IPS-NIHi7 (cell line): Measurements from ENCODE around the gene KCNC3.
A peak's percentile ranks its signal among the peaks of the same experiment; 100 is the strongest.

ENCODE experiments used
- DNase-seq: peaks from one replicate; pipeline ENCODE4 v3.0.0; 2012; ENCODE audit warnings: mixed read lengths; ENCODE audit errors: extremely low spot score

The KCNC3 gene

DNA sequence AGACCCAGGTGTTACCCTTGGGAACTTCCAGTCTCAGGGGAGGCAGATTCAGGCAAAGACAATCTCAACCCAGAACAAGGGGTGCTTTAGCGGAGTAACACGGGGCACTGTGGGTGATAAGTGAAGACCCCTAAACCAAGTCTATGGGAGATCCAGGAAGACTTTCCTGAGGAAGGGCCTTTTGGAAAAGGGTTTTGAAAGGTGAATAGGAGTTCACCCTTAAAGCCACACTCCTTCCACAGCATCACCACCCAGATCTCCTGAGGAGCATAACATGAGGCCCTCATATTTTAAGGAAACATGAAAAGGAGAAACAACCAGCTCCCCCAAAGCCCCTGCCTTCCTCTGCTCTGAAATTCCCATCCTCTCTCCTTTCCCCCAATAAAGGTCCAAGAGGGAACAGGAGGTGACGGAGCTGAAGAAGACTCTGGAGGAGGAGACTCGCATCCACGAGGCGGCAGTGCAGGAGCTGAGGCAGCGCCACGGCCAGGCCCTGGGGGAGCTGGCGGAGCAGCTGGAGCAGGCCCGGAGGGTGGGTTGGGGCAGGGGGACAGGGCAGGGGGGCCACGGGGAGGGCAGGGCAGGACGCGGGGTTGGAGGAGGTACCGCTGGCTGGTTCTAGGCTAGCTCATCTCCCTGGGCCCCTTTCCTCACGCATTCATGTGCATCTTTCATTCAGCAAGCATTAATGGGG lies 52.7 kb downstream of the KCNC3 start:
- DNase-seq = no peak

DNA sequence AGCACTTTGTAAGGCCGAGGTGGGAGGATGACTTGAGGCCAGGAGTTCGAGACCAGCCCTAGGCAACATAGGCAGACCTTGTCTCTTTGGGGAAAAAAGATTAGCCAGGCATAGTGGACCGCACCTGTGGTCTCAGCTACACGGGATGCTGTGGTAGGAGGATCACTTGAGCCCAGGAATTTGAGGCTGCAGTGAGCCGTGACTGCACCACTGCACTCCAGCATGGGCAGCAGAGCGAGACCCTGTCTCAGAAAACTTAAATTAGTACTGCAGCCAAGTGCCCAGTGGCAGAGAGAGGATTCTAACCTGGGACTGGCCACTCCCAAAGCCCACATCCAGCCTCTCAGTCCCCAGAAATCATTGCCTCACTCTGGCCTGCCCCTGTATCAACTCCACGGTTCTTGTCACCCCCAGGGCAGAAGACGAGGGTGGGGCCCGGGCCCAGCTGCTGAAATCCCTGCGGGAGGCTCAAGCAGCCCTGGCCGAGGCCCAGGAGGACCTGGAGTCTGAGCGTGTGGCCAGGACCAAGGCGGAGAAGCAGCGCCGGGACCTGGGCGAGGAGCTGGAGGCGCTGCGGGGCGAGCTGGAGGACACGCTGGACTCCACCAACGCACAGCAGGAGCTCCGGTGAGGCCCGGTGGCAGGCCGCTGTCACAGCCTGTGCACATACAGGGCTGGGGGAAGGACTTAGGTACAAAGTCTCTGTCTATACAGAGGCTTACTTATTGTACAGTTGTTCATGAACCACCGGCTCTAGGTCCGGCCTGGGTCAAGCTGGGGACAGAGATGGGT lies 53.4 kb downstream of the KCNC3 start:
- DNase-seq = no peak

DNA sequence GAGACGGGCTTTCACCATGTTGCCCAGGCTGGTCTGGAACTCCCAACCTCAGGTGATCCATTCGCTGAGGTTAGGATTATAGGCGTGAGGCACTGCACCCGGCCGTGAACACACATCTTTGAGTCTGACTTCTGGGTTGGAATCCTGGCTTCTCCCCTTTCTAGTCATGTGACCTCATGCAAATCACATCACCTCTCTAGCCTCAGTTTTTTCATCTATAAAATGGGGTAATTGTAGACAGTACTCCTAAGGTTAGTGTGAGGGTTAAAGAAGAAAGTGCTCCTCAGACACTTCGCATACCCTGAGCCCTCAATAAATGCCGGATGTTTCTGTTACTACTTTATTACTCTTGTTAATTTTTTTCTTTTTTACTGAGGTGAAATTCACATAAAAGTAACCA lies 55.4 kb downstream of the KCNC3 start:
- no peak for DNase-seq

DNA sequence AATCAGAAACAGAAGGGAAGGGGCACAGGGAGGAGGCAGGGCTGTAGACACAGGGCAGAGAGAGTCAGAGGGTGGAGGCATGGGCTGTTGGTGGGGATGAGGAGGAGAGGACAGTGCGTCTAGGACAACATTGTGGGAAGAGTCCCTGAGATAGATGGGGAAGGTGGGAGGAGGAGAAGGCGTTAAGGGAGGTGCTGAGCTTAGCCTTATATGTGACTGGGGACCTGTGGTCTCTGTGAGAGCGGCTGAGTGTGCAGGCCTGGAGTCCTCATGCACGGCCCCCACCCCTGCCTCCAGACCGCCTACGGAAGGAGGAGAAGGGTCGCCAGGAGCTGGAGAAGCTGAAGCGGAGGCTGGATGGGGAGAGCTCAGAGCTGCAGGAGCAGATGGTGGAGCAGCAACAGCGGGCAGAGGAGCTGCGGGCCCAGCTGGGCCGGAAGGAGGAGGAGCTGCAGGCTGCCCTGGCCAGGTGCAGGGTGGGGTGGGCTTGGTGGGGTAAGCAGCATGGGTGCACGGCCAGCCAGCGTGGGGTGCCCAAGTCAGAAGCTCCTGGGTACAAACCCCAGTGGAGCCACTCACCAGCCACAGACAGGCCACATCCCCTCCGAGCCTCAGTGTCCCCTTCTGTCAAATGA lies 56.8 kb downstream of the KCNC3 start:
- DNase-seq = no peak

DNA sequence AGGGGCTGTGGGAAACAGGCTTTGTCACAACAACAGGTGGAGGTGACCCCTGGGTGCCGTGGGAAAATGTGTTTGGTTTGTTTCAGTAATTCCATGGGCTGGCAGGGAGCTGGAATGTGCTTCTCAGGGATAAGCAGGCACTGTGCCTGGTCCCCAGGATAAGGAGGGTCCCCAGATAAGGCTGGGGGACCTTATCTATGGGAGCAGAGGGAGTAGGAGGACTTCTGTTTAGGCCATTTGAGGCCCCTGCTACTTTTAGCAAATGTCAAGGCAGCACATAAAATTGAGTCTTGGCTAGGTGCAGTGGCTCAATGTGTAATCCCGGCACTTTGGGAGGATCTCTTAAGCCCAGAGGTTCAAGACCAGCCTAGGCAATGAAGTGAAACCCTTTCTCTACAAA lies 59.5 kb downstream of the KCNC3 start:
- DNase-seq = no peak

DNA sequence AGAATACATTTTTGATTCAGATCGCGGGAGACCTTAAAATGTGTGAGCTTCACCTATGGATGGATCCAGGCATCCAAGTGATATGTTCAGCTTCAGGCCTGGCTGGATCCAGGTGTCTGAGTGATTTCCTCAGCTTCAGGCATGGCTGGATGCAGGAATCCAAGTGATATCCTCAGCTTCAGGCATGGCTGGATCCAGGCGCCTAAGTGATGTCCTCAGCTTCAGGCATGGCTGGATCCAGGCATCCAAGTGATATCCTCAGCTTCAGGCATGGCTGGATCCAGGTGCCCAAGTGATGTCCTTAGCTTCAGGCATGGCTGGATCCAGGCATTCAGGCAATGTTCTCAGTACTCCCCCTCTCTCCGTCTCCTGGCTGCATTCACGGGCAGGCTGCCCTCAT lies 60.7 kb downstream of the KCNC3 start:
- no peak for DNase-seq

DNA sequence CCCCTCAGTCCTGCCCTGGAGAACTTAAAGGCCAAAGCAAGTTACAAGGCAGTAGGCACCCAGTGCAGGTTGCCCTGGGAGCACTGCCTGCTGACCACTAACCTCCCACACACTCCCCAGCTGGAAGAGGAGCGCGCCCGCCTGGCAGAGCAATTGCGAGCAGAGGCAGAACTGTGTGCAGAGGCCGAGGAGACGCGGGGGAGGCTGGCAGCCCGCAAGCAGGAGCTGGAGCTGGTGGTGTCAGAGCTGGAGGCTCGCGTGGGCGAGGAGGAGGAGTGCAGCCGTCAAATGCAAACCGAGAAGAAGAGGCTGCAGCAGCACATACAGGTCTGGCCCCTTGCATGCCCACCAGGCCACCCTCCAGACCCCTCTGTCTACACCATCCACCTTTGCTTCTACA lies 61.1 kb downstream of the KCNC3 start:
- no peak for DNase-seq

DNA sequence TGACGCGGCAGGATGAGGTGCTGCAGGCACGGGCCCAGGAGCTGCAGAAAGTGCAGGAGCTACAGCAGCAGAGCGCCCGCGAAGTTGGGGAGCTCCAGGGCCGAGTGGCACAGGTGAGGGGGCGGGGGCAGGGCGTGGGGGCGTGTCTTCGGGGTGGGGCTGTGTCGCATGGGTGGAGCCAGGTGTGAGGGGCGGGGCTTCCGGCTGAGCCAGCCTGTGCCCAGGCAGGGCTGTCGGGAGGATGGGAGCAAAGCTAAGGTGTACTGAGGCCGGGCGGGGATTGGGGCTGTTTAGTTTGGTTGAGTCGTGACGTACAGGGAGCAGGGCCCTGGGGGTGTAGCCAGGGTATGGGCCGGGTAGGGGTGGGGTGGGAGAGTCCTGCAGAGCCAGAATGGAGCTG lies 62.3 kb downstream of the KCNC3 start:
- peak; percentile 100 for DNase-seq

DNA sequence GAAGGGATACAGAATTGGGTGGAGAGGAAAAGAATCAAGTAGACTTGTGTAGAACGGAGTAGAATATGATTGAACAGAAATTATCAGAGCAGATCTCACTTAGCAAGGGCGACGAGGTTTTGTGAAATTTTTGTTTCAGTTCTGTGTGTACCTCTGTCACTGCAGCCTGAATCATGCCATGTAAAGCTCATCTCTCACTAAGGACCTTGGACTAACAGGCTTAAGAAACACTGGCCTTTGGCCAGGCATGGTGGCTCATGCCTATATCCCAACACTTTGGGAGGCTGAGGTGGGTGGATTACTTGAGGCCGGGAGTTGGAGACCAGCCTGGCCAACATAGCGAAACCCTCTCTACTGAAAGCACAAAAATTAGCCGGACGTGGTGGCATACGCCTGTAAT lies 63.1 kb downstream of the KCNC3 start:
- no peak for DNase-seq

DNA sequence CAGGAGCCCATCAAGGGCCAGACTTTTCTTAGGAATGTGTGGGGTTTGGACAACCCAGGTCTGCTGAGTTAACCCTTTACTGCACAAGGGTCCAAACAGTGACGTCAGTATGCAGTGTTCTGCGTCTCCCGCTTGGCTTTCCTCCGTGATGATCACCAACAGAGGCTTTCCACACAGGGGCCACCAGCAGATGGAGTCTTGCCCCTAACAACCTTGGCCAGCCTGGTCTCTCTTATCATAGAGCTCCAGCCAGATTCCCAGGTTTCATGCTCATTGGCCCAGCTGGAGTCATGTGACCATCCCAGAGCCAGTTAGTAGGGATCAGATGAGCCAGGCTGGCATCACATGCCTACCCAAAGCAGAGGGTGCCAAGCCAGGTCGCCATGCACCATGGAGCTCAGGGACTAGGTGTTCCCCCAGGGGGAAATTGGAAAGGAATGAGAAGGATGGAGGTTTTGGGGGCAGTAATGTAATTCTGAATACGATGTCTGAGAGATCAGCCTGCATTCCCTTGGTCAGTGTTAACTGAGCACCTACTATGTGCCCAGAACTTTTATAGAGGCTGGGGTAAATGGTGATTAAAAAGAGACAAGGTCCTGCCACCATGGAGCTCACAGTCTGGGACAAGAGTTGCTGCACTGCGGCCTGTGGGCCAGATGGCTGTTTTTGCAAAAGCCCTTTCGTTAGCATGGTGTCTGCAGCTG lies 64.5 kb downstream of the KCNC3 start:
- DNase-seq = peak; percentile 53

DNA sequence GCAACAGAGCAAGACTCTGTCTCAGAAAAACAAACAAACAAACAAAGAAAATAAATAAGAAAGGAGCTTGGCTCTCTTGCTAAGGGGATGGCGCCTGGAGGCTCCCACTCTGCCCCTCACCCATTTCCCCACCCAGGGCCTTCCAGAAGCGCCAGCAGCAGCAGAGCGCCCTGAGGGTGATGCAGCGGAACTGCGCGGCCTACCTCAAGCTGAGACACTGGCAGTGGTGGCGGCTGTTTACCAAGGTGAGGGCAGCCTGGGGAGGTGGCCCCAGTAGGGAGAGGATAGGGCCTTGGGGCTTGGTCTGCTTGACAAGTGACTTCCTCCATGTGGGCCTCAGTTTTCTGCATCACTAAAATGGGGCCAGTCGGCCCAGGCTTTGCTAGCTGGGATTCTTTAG lies 66.0 kb downstream of the KCNC3 start:
- DNase-seq = no peak
